HCT116 (cell line): ENCODE results near the gene ABCB10. TPM values are rescaled to one million over a fixed set of nuclear protein-coding genes. Genes with fewer than 3 reads are reported as not detected.

Experiments used
- ATAC-seq: fragments of 200-7000 bp; cut with Tn5 transposase; 2 replicates; pipeline ENCODE4 v1.9.1; 2020; ENCODE audit warnings: mild to moderate bottlenecking, moderate library complexity
- BruUV-seq: library from RNA; stranded (reverse); fragments of 400-500 nt; replicated peaks from 2 replicates; lab custom pipeline; 2021; lab: Mats Ljungman, UMichigan
- CTCF ChIA-PET: fragments of 300-600 bp; sonication (Branson Sonifier 250); formaldehyde crosslinking; loops from one replicate; lab custom pipeline; 2021; ENCODE audit warnings: antibody characterized with exemption; lab: Charles Lee
- POLR2A ChIA-PET: fragments of 300-600, 350-600 bp; sonication (Branson Sonifier 250); formaldehyde crosslinking; loops from one replicate; lab custom pipeline; 2021; ENCODE audit warnings: antibody characterized with exemption; lab: Charles Lee
- RAD21 ChIA-PET, 2 experiments: fragments of 300-600 bp; sonication (Branson Sonifier 250); formaldehyde crosslinking; loops; one replicate each; lab custom pipeline; 2023; ENCODE audit warnings: low total read pairs in 2 of 2; ENCODE audit not compliant: uncharacterized antibody in 2 of 2, unreplicated experiment in 2 of 2, low non-redundant PET in 1 of 2; lab: Charles Lee
- DNase-seq: peaks from one replicate; pipeline ENCODE4 v3.0.0-alpha.2; 2010; ENCODE audit warnings: low read depth, low spot score
- H2AFZ ChIP-seq: fragments of 200-600 bp; shearing (Covaris generic), sonication (generic); 2 replicates; pipeline ENCODE4 v1.6.1; 2017; ENCODE audit warnings: low read depth, mixed run types, mixed read lengths, antibody characterized with exemption, low read length; ENCODE audit not compliant: poor library complexity, severe bottlenecking
- H3K27ac ChIP-seq: 2 replicates; pipeline ENCODE4 v1.5.1; 2012; ENCODE audit warnings: low read depth, low read length
- H3K27me3 ChIP-seq: fragments of 200-600 bp; sonication (generic); 2 replicates; pipeline ENCODE4 v1.6.1; 2016; ENCODE audit warnings: mixed run types, low read length, mixed read lengths; ENCODE audit not compliant: insufficient read depth
- H3K36me3 ChIP-seq, 2 experiments: fragments of 200-500 bp in 1 of 2; fragments of 200-600 bp in 1 of 2; sonication (Bioruptor generic) in 1 of 2; sonication (generic) in 1 of 2; 2 replicates each; pipeline versions ENCODE4 v1.5.1 to v1.6.1; 2014 to 2016; ENCODE audit warnings: low read length in 2 of 2, inconsistent platforms in 1 of 2, mixed read lengths in 1 of 2, mixed run types in 1 of 2; ENCODE audit not compliant: insufficient read depth in 2 of 2, control insufficient read depth in 1 of 2
- H3K4me1 ChIP-seq, 2 experiments: fragments of 200-600 bp in 1 of 2; sonication (generic) in 1 of 2; 2 replicates each; pipeline versions ENCODE4 v1.5.1 to v1.6.1; 2012 to 2017; ENCODE audit warnings: low read length in 2 of 2, inconsistent platforms in 1 of 2, mild to moderate bottlenecking in 1 of 2, mixed read lengths in 1 of 2, mixed run types in 1 of 2, moderate library complexity in 1 of 2; ENCODE audit not compliant: insufficient read depth in 2 of 2, control insufficient read depth in 1 of 2
- H3K4me2 ChIP-seq: fragments of 200-600 bp; sonication (generic); 2 replicates; pipeline ENCODE4 v1.6.1; 2017; ENCODE audit warnings: mixed run types, low read length, mixed read lengths
- H3K4me3 ChIP-seq, 2 experiments: fragments of 200-600 bp in 1 of 2; sonication (generic) in 1 of 2; replicated peaks in 1 of 2; 2 replicates each; pipeline ENCODE4 v1.5.1; 2011 to 2016; ENCODE audit warnings: low read length in 2 of 2, control low read depth in 1 of 2, low read depth in 1 of 2, mild to moderate bottlenecking in 1 of 2, mixed read lengths in 1 of 2, mixed run types in 1 of 2
- H3K79me2 ChIP-seq: fragments of 200-600 bp; sonication (generic); 2 replicates; pipeline ENCODE4 v1.6.1; 2017; ENCODE audit warnings: mild to moderate bottlenecking, mixed run types, low read length, moderate library complexity, mixed read lengths; ENCODE audit not compliant: insufficient read depth
- H3K9ac ChIP-seq: fragments of 200-600 bp; sonication (generic); 2 replicates; pipeline ENCODE4 v1.6.1; 2016; ENCODE audit warnings: low read length, mixed read lengths
- H3K9me2 ChIP-seq: fragments of 200-600 bp; sonication (generic), shearing (Covaris generic); 2 replicates; pipeline ENCODE4 v1.6.1; 2017; ENCODE audit warnings: mixed run types, mild to moderate bottlenecking, moderate library complexity; ENCODE audit not compliant: insufficient read depth
- H3K9me3 ChIP-seq, 2 experiments: fragments of 200-500 bp in 1 of 2; fragments of 200-600 bp in 1 of 2; sonication (Bioruptor generic) in 1 of 2; sonication (generic) in 1 of 2; 2 replicates each; pipeline ENCODE4 v1.6.1; 2014 to 2017; ENCODE audit warnings: low read length in 2 of 2, mixed read lengths in 2 of 2, inconsistent platforms in 1 of 2, low read depth in 1 of 2, mild to moderate bottlenecking in 1 of 2, mixed run types in 1 of 2, moderate library complexity in 1 of 2; ENCODE audit not compliant: control insufficient read depth in 1 of 2, insufficient read depth in 1 of 2
- H4K20me1 ChIP-seq: fragments of 200-600 bp; sonication (generic), shearing (Covaris generic); 2 replicates; pipeline ENCODE4 v1.6.1; 2017; ENCODE audit warnings: mixed run types, mild to moderate bottlenecking, moderate library complexity; ENCODE audit not compliant: insufficient read depth
- ATF3 ChIP-seq: IDR thresholded peaks from 2 replicates; pipeline ENCODE4 v1.6.1; 2012
- EGR1 ChIP-seq: IDR thresholded peaks from 2 replicates; pipeline ENCODE4 v1.6.1; 2012; ENCODE audit warnings: low read depth
- EZH2phosphoT487 ChIP-seq: fragments of 200-600 bp; IDR thresholded peaks from 2 replicates; pipeline ENCODE4 v1.6.1; 2018; ENCODE audit warnings: antibody characterized with exemption, borderline replicate concordance
- FOSL1 ChIP-seq: IDR thresholded peaks from 2 replicates; pipeline ENCODE4 v1.6.1; 2012; ENCODE audit warnings: low read depth
- MAX ChIP-seq: IDR thresholded peaks from 2 replicates; pipeline ENCODE4 v1.6.1; 2012
- POLR2AphosphoS5 ChIP-seq: IDR thresholded peaks from 2 replicates; pipeline ENCODE4 v1.6.1; 2011; ENCODE audit warnings: mild to moderate bottlenecking, low read depth, low read length, moderate library complexity
- RAD21 ChIP-seq: IDR thresholded peaks from 2 replicates; pipeline ENCODE4 v1.6.1; 2012; ENCODE audit warnings: low read depth, mild to moderate bottlenecking
- SRF ChIP-seq: IDR thresholded peaks from 2 replicates; pipeline ENCODE4 v1.6.1; 2012; ENCODE audit warnings: low read depth
- TCF7L2 ChIP-seq: IDR thresholded peaks from 2 replicates; pipeline ENCODE4 v1.7.0; 2011; ENCODE audit warnings: borderline replicate concordance, inconsistent platforms; ENCODE audit not compliant: insufficient read depth, insufficient read length; ENCODE audit errors: extremely low read depth
- ZBTB33 ChIP-seq: IDR thresholded peaks from 2 replicates; pipeline ENCODE4 v1.6.1; 2011; ENCODE audit warnings: mild to moderate bottlenecking, low read length, moderate library complexity; ENCODE audit not compliant: insufficient replicate concordance; ENCODE audit errors: extremely low read depth
- intact Hi-C: fragments of 100-400 bp; cut with micrococcal nuclease; formaldehyde crosslinking; loops from 2 replicates; pipeline ENCODE4 v1.10.0; 2022
- total RNA-seq: library from RNA; stranded (reverse); gene quantifications from one replicate; pipeline ENCODE4 v1.2.1, GENCODE V29; 2021; ENCODE audit not compliant: unreplicated experiment
- TF ChIP-seq, protein P1 (sequence below), 3 experiments: fragments of 200-600 bp in 1 of 3; sonication (generic) in 1 of 3; IDR thresholded peaks in 2 of 3; conservative IDR thresholded peaks in 1 of 3; 2 replicates each; pipeline ENCODE4 v1.5.1; 2012 to 2017; ENCODE audit warnings: low read depth in 2 of 3, low read length in 2 of 3, antibody characterized with exemption in 1 of 3, borderline replicate concordance in 1 of 3, control low read depth in 1 of 3, mild to moderate bottlenecking in 1 of 3, mixed read lengths in 1 of 3, mixed run types in 1 of 3, moderate library complexity in 1 of 3; ENCODE audit not compliant: insufficient read depth in 1 of 3

Gene ABCB10
- total RNA-seq, 1 experiment from 2014 or later, result 20.3 TPM

DNA sequence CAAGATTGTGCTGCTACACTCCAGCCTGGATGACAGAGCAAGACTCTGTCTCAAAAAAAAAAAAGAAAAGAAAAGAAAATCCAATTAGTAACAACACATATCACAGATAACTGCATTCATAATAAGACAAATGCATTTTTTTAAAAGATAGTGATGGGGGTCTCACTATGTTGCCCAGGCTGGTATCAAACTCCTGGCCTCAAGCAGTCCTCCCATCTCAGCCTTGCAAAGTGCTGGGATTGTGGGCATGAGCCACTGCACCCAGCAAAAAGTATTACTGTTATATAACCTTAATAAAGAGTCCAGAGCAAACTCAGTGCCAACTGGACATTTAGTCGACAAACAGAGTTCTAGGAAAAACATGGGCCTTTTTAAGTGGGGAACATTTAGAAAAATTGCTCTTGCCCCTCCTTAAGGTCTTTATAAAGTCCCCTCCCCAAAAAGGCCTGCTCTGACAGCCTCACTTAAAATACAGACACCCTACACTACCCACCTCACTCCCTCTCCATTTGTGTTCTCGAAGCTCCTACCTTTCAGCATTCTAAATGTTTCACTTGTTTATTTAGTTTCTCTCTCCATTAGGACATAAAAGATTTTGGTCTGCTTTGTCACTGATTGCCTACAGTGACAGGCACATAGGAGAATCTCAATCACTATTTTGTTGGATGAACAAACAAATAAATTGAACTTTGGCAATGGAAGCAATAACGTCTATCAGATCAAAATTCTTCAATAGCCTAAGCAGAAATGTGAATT is 7.5 kb downstream of the ABCB10 start:
- H3K36me3 ChIP-seq, result peaks cover 2 to 9% of the 10 kb centered on the region in 2 experiments; a peak in 1 of 4 replicates
- ATAC-seq, result no peak
- TF ChIP-seq FOSL1 (no peak), EGR1 (no peak), ATF3 (no peak)
- TF ChIP-seq, all 23 proteins: peak for 0
- no TSS peak for BruUV-seq
- Histone ChIP-seq H3K4me3 (no peak overlapping the region), H3K4me2 (no peak overlapping the region), H3K9me2 (no peaks in the 10 kb centered on the region), H2AFZ (no peak overlapping the region), H3K9me3 (no peaks in the 10 kb centered on the region), H3K27me3 (no peaks in the 10 kb centered on the region), H3K79me2 (peaks cover 26% of the 10 kb centered on the region), H4K20me1 (no peaks in the 10 kb centered on the region), H3K9ac (no peak overlapping the region), H3K27ac (no peak overlapping the region), H3K4me1 (no peaks in the 10 kb centered on the region)
- no peak for DNase-seq
- ChIA-PET POLR2A (interaction anchor here (0.5 kb wide), 1 partner anchor 646 kb away, joined by 4 read pairs; no protein-coding TSS in a partner anchor), RAD21 (no interaction called here), CTCF (no interaction called here)
- intact Hi-C loops, result no loop called here

GRCh38 chr1:229547542-229547941 is 11.0 kb downstream of the ABCB10 start:
- CTCF ChIA-PET, result no interaction called here
- H3K27me3 ChIP-seq, result no peaks in the 10 kb centered on the region
- intact Hi-C loops, result no loop called here

More at GRCh38 chr1:229547542-229547941, 11.0 kb downstream of the ABCB10 start:
- no peaks in the 10 kb centered on the region for H4K20me1 ChIP-seq
- ATAC-seq (no peak), DNase-seq (no peak)
- H3K4me3 ChIP-seq, result no peak overlapping the region
- no peaks in the 10 kb centered on the region for H3K9me2 ChIP-seq
- H3K4me1 ChIP-seq, result no peaks in the 10 kb centered on the region
- H3K4me2 ChIP-seq, result no peak overlapping the region
- no peak overlapping the region for H3K9ac ChIP-seq
- no peak for TF ChIP-seq RAD21
- TF ChIP-seq, protein P1, sequence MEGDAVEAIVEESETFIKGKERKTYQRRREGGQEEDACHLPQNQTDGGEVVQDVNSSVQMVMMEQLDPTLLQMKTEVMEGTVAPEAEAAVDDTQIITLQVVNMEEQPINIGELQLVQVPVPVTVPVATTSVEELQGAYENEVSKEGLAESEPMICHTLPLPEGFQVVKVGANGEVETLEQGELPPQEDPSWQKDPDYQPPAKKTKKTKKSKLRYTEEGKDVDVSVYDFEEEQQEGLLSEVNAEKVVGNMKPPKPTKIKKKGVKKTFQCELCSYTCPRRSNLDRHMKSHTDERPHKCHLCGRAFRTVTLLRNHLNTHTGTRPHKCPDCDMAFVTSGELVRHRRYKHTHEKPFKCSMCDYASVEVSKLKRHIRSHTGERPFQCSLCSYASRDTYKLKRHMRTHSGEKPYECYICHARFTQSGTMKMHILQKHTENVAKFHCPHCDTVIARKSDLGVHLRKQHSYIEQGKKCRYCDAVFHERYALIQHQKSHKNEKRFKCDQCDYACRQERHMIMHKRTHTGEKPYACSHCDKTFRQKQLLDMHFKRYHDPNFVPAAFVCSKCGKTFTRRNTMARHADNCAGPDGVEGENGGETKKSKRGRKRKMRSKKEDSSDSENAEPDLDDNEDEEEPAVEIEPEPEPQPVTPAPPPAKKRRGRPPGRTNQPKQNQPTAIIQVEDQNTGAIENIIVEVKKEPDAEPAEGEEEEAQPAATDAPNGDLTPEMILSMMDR (IDR thresholded peaks at IDR 0.05 in 2 of 3, conservative IDR thresholded peaks at IDR 0.05 in 1 of 3; ENCODE audit: borderline replicate concordance in 1 of 3, insufficient read depth in 1 of 3, low read depth in 2 of 3, low read length in 2 of 3), result no peak
- no peak for TF ChIP-seq EZH2phosphoT487
- no peak for TF ChIP-seq TCF7L2
- TF ChIP-seq MAX, result no peak
- no peak for TF ChIP-seq SRF
- no peak for TF ChIP-seq ZBTB33
- TF ChIP-seq POLR2AphosphoS5, result no peak
- no TSS peak for BruUV-seq
- H3K79me2 ChIP-seq, result peaks cover 3% of the 10 kb centered on the region; the same call in 1 of the 2 replicates
- no peak overlapping the region for H2AFZ ChIP-seq
- RAD21 ChIA-PET, result no interaction called here
- no peak overlapping the region for H3K27ac ChIP-seq
- peaks cover 2 to 13% of the 10 kb centered on the region in 2 experiments; a peak in 2 of 4 replicates for H3K36me3 ChIP-seq
- POLR2A ChIA-PET, result no interaction called here
- H3K9me3 ChIP-seq, result no peaks in the 10 kb centered on the region
